HepG2 (cell line): Measurements from ENCODE around the gene ARHGEF4. TPM values are rescaled to one million over a fixed set of nuclear protein-coding genes. Genes with fewer than 3 reads are reported as not detected.

Experiments used
- CBX5 ChIP-seq: sonication (generic); formaldehyde crosslinking; IDR thresholded peaks from 2 replicates; pipeline ENCODE4 v1.4.0; 2020; ENCODE audit warnings: missing genetic modification reagents, borderline replicate concordance
- IKZF1 ChIP-seq: fragments of 450-650 bp; IDR thresholded peaks from 2 replicates; pipeline ENCODE4 v1.7.1; 2016
- JARID2 ChIP-seq: sonication (generic); formaldehyde crosslinking; IDR thresholded peaks from 2 replicates; pipeline ENCODE4 v1.8.1; 2023; ENCODE audit warnings: missing genetic modification reagents, inconsistent platforms; ENCODE audit not compliant: insufficient replicate concordance
- XRCC5 ChIP-seq: fragments of 200-400 bp; formaldehyde crosslinking; optimal IDR thresholded peaks from 2 replicates; pipeline ENCODE3; 2017; ENCODE audit warnings: mild to moderate bottlenecking, low read length
- ZBTB7B ChIP-seq: sonication (generic); formaldehyde crosslinking; IDR thresholded peaks from 2 replicates; pipeline ENCODE4 v1.4.0; 2020; ENCODE audit warnings: missing genetic modification reagents
- ZNF124 ChIP-seq: sonication (generic); formaldehyde crosslinking; IDR thresholded peaks from 2 replicates; pipeline ENCODE4 v1.4.0; 2020; ENCODE audit warnings: missing genetic modification reagents
- ZNF557 ChIP-seq: sonication (generic); formaldehyde crosslinking; IDR thresholded peaks from 2 replicates; pipeline ENCODE4 v1.4.0; 2020; ENCODE audit warnings: missing genetic modification reagents
- ZNF670 ChIP-seq: sonication (generic); formaldehyde crosslinking; IDR thresholded peaks from 2 replicates; pipeline ENCODE4 v1.8.0; 2022; ENCODE audit warnings: mild to moderate bottlenecking, missing genetic modification reagents, borderline replicate concordance
- polyA plus RNA-seq, 8 experiments: library from polyadenylated mRNA; depleted of rRNA in 3 of 8; stranded (reverse) in 7 of 8; unstranded in 1 of 8; fragments of >200 nt; fragmentation: Illumina TruSeq in 4 of 8; extraction: Trizol in 4 of 8; gene quantifications; 2 replicates each; pipeline versions ENCODE4 v1.2.1 to v1.2.3, GENCODE V29; 2011 to 2016; ENCODE audit warnings: low read depth in 4 of 8, missing spikeins in 1 of 8, mixed read lengths in 1 of 8; ENCODE audit not compliant: insufficient read depth in 1 of 8
- total RNA-seq, 5 experiments: library from RNA; depleted of rRNA; stranded (reverse); fragments of >200 nt; fragmentation: Illumina TruSeq; extraction: Trizol; gene quantifications; 2 replicates each; pipeline ENCODE4 v1.2.3, GENCODE V29; 2016; ENCODE audit warnings: low read depth in 1 of 5
- TF ChIP-seq, protein P1 (sequence below): sonication (generic); formaldehyde crosslinking; IDR thresholded peaks from 2 replicates; pipeline ENCODE4 v1.5.0; 2020; ENCODE audit warnings: mild to moderate bottlenecking, missing genetic modification reagents, borderline replicate concordance
- TF ChIP-seq, protein P2 (sequence below): sonication (generic); formaldehyde crosslinking; IDR thresholded peaks from 2 replicates; pipeline ENCODE4 v1.4.0; 2020; ENCODE audit warnings: mild to moderate bottlenecking, missing genetic modification reagents
- TF ChIP-seq, protein P3 (sequence below): sonication (generic); formaldehyde crosslinking; IDR thresholded peaks from 2 replicates; pipeline ENCODE4 v1.4.0; 2020; ENCODE audit warnings: mild to moderate bottlenecking, missing genetic modification reagents

The ARHGEF4 gene
- total and polyA plus RNA-seq, 2 of the 13 experiments (the other 11 are each of a cell fraction or from before 2014, with no cell fraction given), result 0.11 to 0.13 TPM

DNA sequence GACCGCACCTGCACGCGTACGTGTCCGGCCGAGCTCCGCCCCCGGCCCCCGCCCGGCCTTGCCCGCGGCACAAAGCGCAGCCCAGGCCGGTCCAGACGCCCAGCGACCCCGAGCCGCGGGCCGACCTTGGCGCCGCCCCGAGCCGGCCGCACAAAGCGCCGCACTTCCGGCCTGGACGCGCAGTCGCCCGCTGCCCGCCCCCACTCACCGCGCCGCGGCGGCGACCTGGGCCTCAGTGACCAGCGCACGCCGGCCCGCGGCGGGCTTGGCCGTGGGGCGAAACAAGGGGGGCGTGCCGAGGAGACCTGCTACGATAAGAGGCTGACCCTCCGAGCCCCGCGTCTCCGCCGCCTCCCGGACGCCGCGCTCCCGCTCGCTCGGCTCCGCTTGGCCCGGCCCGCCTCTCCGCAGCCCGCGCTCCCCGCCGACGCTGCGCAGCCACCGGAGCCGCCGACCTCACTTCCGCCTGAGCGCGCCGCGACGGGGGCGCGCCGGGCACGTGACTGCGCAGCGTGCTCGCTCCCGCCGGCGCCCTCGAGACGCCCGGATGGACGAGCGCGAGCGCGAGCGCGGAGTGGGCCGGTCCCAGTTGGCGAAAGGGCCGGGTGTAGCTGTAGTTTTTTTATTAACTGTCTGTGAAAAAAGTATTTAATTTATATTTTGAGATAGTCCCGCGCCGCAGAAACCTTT lies 256.4 kb downstream of the ARHGEF4 start, which contains the start of gene FAM168B (continued):
- TF ChIP-seq, protein P1, sequence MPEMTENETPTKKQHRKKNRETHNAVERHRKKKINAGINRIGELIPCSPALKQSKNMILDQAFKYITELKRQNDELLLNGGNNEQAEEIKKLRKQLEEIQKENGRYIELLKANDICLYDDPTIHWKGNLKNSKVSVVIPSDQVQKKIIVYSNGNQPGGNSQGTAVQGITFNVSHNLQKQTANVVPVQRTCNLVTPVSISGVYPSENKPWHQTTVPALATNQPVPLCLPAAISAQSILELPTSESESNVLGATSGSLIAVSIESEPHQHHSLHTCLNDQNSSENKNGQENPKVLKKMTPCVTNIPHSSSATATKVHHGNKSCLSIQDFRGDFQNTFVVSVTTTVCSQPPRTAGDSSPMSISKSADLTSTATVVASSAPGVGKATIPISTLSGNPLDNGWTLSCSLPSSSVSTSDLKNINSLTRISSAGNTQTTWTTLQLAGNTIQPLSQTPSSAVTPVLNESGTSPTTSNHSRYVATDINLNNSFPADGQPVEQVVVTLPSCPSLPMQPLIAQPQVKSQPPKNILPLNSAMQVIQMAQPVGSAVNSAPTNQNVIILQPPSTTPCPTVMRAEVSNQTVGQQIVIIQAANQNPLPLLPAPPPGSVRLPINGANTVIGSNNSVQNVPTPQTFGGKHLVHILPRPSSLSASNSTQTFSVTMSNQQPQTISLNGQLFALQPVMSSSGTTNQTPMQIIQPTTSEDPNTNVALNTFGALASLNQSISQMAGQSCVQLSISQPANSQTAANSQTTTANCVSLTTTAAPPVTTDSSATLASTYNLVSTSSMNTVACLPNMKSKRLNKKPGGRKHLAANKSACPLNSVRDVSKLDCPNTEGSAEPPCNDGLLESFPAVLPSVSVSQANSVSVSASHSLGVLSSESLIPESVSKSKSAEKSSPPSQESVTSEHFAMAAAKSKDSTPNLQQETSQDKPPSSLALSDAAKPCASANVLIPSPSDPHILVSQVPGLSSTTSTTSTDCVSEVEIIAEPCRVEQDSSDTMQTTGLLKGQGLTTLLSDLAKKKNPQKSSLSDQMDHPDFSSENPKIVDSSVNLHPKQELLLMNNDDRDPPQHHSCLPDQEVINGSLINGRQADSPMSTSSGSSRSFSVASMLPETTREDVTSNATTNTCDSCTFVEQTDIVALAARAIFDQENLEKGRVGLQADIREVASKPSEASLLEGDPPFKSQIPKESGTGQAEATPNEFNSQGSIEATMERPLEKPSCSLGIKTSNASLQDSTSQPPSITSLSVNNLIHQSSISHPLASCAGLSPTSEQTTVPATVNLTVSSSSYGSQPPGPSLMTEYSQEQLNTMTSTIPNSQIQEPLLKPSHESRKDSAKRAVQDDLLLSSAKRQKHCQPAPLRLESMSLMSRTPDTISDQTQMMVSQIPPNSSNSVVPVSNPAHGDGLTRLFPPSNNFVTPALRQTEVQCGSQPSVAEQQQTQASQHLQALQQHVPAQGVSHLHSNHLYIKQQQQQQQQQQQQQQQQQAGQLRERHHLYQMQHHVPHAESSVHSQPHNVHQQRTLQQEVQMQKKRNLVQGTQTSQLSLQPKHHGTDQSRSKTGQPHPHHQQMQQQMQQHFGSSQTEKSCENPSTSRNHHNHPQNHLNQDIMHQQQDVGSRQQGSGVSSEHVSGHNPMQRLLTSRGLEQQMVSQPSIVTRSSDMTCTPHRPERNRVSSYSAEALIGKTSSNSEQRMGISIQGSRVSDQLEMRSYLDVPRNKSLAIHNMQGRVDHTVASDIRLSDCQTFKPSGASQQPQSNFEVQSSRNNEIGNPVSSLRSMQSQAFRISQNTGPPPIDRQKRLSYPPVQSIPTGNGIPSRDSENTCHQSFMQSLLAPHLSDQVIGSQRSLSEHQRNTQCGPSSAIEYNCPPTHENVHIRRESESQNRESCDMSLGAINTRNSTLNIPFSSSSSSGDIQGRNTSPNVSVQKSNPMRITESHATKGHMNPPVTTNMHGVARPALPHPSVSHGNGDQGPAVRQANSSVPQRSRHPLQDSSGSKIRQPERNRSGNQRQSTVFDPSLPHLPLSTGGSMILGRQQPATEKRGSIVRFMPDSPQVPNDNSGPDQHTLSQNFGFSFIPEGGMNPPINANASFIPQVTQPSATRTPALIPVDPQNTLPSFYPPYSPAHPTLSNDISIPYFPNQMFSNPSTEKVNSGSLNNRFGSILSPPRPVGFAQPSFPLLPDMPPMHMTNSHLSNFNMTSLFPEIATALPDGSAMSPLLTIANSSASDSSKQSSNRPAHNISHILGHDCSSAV (CRISPR knock-in tag), result no peak; the same call in 1 of the 2 replicates
- TF ChIP-seq, protein P2, sequence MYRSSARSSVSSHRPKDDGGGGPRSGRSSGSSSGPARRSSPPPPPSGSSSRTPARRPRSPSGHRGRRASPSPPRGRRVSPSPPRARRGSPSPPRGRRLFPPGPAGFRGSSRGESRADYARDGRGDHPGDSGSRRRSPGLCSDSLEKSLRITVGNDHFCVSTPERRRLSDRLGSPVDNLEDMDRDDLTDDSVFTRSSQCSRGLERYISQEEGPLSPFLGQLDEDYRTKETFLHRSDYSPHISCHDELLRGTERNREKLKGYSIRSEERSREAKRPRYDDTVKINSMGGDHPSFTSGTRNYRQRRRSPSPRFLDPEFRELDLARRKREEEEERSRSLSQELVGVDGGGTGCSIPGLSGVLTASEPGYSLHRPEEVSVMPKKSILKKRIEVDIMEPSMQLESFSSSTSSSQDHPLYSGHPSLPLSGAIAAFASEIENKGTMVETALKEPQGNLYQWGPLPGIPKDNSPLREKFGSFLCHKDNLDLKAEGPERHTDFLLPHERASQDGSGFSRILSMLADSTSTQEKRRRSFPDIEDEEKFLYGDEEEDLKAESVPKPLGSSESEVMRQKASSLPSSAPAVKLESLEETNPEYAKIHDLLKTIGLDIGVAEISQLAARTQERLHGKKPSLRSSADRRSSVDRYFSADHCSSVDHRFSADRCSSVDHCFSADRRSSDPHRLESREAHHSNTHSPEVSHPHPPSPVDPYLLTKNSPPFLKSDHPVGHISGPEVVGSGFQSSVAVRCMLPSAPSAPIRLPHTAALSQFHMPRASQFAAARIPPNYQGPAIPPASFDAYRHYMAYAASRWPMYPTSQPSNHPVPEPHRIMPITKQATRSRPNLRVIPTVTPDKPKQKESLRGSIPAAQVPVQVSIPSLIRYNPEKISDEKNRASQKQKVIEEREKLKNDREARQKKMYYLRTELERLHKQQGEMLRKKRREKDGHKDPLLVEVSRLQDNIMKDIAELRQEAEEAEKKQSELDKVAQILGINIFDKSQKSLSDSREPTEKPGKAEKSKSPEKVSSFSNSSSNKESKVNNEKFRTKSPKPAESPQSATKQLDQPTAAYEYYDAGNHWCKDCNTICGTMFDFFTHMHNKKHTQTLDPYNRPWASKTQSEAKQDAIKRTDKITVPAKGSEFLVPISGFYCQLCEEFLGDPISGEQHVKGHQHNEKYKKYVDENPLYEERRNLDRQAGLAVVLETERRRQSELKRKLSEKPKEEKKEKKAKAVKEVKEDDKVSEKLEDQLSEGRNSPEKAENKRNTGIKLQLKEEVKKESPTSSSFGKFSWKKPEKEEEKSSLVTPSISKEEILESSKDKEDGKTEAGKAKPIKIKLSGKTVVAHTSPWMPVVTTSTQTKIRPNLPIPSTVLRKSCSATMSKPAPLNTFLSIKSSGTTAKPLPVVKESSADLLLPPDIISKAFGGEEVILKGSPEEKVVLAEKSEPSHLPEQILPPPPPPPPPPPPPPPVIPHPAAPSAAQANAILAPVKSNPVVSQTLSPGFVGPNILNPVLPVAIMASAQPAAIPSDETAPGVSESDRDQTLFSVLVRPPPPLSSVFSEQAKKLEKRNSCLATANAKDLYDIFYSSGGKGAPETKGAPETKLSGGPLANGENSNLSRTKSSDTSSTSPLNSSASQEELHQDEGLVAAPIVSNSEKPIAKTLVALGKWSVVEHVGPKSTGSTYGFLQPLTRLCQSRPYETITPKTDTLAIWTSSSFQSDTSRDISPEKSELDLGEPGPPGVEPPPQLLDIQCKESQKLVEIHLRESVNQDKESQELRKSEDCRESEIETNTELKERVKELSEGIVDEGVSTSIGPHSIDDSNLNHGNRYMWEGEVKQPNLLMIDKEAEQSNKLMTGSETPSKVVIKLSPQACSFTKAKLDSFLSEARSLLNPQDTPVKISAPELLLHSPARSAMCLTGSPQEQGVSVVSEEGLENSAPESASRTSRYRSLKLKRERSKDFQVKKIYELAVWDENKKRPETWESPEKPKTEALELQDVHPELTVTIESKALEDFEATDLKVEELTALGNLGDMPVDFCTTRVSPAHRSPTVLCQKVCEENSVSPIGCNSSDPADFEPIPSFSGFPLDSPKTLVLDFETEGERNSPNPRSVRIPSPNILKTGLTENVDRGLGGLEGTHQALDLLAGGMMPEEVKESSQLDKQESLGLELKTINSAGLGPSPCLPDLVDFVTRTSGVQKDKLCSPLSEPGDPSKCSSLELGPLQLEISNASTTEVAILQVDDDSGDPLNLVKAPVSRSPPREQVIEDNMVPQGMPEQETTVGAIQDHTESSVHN (CRISPR knock-in tag), result no peak
- TF ChIP-seq JARID2 (CRISPR knock-in tag), result no peak
- TF ChIP-seq ZNF557 (CRISPR knock-in tag), result no peak
- no peak for TF ChIP-seq IKZF1
- TF ChIP-seq CBX5 (CRISPR knock-in tag), result no peak
- no peak; the same call in 1 of the 2 replicates for TF ChIP-seq ZNF670 (CRISPR knock-in tag)
- TF ChIP-seq, protein P3, sequence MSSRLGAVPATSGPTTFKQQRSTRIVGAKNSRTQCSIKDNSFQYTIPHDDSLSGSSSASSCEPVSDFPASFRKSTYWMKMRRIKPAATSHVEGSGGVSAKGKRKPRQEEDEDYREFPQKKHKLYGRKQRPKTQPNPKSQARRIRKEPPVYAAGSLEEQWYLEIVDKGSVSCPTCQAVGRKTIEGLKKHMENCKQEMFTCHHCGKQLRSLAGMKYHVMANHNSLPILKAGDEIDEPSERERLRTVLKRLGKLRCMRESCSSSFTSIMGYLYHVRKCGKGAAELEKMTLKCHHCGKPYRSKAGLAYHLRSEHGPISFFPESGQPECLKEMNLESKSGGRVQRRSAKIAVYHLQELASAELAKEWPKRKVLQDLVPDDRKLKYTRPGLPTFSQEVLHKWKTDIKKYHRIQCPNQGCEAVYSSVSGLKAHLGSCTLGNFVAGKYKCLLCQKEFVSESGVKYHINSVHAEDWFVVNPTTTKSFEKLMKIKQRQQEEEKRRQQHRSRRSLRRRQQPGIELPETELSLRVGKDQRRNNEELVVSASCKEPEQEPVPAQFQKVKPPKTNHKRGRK (CRISPR knock-in tag), result no peak
- no peak for TF ChIP-seq XRCC5
- TF ChIP-seq ZBTB7B, result no peak
- 0 out of 2 replicates have a peak, but pooled peaks have one; percentile 15 for TF ChIP-seq ZNF124 (CRISPR knock-in tag)
